NCI-H82 treated with DMSO at 0.1 percent for 48 hours (cell line): ENCODE measurements around the gene CCDC78.
"Not testable (repeated sequence)": the region's sequence is repeated elsewhere in the genome, so short reads cannot be mapped to it uniquely, and the experiment has no call there.

Experiments
- DNase-seq: peaks from one replicate; lab custom pipeline; 2025; ENCODE audit not compliant: unreplicated experiment; lab: John Stamatoyannopoulos, UW

The CCDC78 gene

DNA sequence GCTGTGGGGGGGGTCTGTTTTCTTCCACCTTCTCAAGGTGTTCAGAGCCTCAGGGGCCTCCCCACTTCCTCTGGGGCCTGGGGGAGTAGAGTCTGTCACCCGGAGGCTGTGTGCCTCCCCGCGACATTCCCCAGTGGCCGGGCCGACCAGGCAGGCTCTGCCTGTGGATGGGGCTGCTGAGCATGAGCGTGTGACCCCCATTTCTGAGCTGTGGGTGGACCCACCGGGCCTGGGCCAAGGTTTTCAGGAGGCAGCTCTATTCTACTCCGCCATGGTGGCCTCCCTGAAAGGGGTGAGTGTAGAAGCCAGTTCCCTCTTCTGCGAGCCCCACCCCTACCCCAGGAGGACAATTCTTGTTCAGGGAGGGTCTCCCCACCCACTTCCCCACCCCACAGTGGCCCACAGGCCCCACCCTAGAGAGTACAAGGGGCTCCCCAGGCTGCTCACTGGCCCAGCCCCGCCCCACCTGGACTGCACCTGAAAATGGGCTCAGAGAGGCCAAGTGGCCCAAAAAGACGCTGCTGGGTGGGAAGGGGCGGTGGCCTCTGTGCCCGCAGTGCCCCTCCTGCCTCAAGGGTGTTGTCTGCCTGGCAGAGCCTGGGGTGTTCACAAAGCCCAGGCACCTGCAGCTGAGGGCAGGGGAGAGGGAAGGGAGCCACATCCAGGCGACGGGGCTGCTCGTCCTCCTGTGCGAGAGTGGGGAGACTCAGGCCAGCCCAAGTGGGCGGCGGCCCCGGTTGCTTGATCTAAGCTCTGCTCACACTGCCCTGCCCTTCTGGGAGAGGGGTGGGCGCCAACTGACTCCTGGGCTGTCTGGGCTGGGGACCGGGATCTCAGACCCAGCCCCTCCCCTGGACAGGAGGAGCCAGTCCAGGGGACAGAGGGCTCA lies 35.6 kb upstream of the CCDC78 start:
- no peak for DNase-seq

DNA sequence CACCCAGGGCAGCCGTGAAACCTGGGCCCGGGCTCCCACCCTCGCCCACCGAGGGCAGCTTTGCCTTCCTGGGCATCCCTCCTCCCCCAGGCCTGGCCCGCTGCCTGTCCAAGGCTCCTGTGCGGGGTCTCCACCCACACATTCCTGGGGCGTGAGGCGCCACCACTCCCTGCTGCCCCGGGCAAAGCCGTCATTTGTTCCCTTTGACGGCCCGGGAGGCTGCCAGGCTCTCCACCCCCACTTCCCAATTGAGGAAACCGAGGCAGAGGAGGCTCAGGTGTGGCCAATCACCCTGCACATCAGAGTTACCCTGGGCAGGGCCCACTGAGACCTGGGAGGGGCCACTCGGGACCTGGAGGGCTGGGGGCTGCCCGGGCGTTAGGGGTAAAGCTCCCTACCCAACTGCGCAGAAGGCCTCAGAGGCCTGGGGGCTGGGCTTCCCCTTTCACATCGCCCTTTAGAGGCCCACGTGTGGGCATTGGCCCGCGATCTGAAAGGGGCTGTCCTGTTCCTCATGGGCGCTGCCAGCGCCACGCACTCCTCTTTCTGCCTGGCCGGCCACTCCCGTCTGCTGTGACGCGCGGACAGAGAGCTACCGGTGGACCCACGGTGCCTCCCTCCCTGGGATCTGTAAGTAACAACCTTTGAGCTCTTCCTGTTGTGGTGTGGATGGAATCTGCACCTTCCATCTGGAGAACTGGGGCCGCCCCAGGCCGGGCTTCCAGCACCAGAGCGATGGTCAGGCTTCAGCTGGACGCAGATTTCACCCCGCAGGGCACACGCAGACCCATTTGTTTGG lies 34.5 kb upstream of the CCDC78 start, which contains the start of gene MSLN:
MSLN (plus strand) TSS at position 190 of the 799 bp plus-strand sequence. CDS start 1,947 bp downstream, outside the sequence.
- no peak for DNase-seq

DNA sequence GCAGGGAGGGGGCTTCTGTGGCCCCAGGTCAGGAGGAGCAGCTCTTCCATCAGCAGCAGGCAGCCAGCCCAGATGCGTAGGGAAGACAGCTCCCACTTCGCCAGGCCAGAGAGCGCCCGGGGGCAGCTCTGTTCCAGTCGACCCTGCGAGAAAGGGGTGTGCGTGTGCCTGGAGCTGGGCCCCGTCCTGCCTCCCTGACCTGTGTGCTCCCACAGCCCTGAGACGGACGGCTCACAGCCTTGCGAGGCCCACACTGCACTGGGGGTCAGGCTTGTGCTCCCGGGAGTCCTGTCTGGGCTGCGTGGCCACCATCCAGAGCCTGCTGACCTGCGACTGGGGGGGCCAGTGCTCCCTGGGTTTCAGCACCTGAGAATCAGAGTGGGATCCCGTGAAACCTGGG lies 33.8 kb upstream of the CCDC78 start:
- DNase-seq = no peak

DNA sequence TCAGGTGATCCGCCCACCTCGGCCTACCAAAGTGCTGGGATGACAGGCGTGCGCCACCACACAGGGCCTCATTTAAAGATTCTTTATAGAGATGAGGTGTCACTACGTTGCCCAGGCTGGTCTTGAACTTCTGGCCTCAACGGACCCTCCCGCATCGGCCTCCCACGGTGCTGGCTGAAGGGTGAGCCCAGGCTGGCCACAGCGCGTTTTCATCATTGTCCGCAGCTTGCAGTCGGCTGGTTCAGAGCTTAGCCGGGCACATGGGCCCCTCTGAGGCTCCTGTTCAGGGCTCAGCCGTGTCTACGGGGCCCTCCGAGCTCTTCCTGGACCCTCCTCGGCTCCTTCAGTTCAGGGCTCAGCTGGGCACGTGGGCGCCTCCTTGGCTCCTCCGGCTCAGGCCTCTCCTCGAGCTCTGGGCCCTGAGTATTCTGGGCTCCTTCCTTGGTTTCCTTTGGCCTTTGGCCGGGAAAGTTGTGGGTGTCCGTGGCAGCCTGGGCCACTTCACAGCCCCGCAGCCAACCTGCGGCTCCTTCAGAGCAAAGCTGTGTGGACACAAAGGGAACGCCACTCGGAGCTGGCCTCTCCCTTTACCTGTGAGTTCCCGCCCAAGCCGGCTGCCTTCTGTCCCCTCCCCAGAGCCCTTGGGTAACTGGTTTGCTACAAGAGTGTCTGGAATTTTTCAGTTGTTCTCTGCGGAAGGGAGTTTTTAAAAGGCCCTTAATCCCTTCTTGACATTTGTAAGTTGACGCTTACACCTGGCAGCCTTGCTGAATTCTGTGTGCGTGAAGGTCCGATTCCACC lies 33.1 kb upstream of the CCDC78 start:
- no peak for DNase-seq

DNA sequence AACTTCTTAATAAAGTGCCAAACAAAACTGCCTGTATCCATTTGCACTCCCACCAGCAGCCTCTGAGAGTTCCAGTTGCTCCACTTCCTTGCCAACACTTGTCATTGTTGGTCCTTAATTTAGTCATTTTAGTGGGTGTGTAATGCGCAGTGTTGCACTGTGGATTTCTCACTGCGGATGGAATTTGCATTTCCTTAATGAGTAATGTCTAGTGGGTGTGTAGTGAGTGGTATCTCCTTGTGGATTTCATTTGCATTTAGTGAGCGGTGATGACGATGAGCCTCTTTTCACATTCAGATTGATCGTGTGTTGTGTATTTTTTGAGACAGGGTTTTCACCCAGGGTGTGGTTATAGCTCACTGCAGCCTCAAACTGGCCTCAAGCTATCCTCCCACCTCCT lies 30.2 kb upstream of the CCDC78 start:
- DNase-seq = no peak

DNA sequence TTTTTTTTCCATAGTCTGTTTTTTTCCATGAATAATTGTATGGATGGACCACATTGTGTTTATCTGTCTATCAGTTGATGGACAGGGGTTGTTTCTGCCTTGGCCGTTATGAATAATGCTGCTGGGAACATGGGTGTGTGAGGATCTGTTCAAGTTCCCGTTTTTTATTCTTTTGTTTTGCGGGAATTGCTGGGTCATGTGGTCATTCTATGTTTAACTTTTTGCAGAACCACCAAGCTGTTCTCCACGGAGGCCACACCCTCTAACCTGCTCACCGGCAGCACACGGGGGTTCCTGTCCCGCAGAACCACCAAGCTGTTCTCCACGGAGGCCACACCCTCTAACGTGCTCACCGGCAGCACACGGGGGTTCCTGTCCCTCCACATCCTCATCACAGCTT lies 28.4 kb upstream of the CCDC78 start:
- DNase-seq = no peak

DNA sequence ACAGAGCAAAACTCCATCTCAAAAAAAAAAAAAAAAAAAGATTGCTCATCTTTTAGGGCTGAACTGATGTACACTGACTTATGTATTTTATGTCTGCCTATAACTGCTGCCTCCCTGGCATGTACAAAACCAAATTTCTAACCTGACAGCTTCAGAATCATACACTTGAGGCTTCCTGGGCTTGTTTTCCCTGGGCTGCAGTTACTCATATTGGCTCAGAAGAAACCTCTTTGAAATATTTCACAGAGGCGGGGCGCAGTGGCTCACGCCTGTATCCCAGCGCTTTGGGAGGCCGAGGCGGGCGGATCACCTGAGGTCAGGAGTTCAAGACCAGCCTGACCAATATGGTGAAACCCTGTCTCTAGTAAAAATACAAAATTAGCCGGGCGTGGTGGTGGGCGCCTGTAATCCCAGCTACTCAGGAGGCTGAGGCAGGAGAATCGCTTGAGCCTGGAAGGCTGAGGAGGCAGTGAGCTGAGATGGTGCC lies 27.9 kb upstream of the CCDC78 start:
- not testable (repeated sequence) for DNase-seq

DNA sequence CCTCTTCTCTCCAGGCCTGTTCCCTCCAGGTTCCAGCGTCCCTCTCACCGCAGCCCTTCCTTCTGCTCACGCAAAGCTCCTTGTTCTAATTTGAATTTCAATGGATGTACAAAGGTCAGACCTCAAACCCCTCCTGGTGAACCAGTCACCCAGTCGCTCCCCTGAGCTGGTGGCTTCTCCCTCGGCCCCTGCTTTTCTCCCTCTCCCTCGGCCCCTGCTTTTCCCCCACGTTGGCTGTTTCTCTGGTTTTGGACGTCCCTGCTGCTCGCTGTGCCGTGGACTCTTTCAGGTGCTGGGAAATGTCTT lies 25.7 kb upstream of the CCDC78 start:
- DNase-seq = no peak

DNA sequence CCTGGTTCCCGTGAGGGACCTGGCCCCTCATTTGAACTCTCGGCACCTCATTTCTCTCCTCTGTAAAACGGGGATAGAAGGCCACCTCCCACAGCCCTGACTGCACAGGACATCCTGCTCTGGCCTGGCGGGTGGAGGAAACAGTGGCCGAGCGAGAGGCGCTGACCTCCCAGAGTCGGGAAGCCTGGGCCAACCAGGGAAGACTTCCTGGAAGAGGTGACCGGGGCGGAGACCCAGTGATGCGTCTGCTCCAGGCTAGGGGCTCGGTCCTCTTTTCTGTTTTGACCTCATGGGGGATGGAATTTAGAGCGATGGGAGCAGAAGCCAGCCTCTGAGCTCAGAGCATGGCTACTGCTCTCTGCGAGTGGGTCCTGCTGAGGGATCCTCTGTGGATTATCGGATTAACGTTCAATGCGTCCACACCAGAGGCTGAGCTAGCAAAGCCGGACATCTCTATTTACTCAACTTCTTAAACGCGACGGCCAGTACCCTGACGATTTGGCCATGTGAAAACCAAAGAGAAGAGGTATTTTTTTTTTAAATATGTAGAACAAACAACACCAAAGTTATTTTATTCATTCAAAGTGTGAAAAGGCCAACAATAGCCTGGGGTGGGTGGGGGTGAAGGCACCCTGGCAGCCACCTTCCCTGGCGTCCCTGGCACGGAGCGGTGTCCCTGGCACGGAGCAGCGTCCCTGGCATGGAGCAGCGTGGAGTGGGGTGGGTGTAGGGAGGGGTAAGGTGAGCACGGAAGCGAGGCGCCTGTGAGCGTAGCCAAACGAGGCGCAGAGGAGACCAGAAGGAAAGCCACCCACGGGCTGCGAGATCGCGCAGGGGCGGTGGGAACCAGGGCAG lies 25.1 kb upstream of the CCDC78 start:
- DNase-seq = peak; percentile 18

DNA sequence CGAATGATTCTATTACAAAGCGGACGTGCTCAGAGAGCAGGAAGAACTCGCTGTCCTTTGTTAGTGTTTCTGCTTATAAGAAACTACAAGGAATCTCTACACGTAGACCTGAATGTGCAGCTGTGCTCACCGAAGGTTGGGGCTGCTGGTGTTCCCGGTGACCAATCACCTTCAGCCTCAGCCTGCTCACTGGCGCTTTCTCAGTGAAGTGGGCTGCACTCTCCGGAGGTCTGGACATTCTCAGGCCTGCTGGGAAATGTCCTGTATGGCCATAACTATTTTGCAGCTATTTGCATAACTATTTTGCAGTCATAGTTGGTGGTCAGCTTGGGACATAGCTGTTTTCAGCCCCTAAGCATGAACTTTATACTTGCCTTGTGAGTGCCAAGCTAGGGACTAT lies 24.2 kb upstream of the CCDC78 start:
- DNase-seq = no peak

DNA sequence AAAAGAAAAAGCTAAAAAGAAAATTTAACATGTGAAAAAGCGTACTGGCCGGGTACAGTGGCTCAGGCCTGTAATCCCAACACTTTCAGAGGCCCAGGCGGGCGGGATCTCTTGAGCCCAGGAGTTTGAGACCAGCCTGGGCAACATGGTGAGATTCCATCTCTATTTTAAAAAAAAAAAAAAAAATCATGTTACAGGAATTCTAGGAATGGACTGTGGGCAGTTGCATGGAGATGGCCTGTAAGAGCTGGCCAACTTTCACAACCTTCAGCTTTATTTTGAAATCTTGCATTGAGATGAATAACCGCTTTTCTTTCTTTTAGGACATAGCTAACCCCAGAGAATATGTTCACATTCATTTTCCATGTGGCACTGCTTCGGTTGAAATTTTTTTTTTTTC lies 22.8 kb upstream of the CCDC78 start:
- DNase-seq = no peak

DNA sequence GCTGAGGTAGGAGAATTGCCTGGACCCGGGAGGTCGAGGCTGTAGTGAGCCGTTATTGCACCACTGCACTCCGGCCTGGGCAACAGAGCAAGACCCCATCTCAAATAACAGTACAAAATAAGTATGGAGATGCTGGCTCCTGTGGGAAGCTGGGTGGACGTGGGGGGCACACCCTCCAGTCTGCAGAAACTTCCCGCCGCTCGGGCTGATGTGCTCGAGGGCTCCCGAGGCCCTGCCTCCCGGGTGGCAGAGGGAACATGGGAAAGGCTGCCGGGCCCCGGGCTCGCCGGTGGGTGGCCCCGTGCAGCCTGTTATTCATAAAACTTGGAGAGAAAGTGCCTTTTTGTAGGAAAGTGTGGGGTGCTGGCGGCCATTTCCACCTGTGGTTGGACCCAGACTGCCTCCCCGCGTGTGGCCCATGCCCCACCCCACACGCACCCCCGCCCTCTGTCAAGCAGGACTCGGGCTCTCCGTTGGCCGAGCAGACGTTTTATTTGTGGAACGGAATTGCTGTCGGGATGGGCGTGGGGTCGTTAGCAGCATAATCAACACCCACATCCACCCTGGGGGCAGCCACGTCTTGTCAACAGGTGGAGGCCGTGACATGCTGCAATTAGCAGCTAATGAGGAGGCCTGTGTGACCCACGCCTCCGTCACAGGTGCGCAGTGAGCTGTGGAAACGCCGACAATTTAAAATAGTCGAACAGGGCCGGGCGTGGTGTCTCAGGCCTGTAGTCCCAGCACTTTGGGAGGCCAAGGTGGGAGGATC lies 21.9 kb upstream of the CCDC78 start:
- DNase-seq = no peak

DNA sequence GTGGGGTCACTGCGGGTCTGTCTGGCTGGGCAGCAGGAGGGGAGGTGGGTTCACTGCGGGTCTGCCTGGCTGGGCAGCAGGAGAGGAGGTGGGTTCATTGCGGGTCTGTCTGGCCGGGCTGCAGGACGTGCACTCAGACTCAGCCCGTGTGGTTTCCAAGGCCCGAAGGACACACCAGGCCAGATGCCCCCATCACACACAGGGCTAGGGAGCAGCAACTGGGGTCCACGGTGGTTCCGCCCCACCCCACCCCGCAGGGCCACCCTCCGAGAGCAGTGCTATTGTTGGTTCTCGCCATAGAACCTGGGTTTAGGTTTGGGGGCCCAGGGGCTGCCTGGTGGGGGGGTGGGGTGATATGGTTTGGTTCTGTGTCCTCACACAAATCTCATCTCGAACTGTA lies 20.4 kb upstream of the CCDC78 start:
- no peak for DNase-seq

DNA sequence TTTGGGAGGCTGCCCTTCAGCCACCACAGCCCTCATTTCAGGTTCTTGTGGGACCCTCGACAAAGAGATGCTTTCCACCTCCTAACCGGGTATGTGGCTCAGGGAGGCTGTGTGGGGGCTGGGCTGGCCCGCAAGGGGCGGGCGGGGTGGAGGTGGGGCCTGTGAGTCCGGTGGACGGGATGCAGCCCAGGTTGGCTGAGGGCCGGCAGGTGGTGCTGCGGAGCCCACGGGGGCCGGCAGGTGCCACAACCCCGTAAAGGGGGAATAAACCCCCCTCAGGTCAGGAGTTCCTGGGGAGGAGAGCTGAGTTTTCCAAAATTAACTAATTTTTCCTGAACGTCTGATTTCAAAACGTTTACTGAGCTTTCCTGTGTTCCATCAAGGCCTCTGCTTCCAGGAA lies 19.5 kb upstream of the CCDC78 start:
- DNase-seq = no peak

DNA sequence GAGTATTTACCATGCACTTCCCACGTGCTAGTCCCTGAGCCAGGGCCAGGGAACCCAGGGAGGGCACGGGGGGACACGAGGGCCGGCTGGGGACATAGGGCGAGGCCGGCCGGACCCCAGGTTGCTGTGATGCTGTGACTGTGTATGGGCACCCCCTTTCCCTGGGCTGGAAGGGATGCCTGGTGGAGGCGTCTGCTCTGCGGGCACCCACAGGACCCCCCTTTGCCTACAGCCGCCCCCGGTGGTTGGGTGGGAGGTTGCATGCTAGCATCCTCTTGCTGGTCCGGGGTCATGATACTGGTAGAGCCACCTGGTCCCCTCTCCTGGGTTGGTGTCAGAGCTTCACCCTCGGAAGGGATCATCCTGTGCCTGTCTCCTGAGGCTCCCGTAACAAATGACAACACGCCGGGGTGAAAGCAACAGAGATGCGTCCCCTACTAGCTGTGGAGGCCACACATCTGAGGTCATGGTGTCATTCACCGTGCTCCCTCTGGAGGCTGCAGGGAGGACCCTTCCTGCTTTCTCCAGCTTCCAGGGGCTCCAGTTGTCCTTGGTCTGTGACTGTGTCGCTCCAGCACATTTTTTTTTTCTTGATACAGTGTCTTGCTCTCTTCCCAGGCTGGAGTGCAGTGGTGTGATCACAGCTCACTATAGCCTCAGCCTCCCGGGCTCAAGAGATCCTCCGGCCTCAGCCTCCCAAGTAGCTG lies 17.7 kb upstream of the CCDC78 start:
- no peak for DNase-seq

DNA sequence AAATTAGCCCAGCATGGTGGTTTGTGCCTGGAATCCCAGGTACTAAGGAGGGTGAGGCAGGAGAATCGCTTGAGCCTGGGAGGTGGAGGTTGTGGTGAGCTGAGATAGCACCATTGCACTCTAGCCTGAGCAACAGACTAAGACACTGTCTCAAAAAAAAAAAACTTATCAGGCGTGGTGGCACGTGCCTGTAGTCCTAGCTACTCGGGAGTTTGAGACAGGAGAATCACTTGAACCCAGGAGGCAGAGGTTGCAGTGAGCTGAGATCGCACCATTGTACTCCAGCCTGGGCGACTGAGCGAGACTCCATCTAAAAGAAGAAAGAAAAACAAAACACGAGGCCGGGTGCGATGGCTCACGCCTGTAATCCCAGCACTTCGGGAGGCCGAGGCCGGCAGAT lies 16.7 kb upstream of the CCDC78 start:
- not testable (repeated sequence) for DNase-seq

DNA sequence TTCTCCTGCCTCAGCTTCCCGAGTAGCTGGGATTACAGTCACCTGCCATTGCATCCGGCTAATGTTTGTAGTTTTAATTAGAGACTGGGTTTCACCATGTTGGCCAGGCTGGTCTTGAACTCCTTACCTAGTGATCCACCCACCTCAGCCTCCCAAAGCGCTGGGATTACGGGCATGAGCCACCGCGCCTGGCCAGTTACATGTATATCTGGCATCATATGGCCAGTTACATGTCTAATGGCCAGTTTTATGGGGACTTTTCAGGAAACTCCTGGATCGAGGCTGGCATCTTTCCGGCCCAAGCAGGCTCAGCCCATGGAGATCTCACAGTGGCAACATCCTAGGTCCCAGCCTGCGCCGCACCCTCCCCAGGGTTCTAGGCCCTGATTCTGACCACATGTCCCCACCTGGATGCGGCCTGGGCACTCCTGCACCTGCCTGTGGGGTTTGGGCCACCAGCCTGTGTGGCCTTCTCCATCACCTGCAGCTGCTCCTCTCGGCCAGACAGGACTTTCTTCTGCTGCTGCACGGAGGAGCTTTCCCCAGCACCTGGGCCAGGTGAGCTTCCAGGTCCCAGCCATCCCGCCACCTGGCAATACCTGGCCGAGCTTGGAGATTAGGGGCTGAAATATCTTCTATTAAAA lies 15.9 kb upstream of the CCDC78 start:
- no peak for DNase-seq

DNA sequence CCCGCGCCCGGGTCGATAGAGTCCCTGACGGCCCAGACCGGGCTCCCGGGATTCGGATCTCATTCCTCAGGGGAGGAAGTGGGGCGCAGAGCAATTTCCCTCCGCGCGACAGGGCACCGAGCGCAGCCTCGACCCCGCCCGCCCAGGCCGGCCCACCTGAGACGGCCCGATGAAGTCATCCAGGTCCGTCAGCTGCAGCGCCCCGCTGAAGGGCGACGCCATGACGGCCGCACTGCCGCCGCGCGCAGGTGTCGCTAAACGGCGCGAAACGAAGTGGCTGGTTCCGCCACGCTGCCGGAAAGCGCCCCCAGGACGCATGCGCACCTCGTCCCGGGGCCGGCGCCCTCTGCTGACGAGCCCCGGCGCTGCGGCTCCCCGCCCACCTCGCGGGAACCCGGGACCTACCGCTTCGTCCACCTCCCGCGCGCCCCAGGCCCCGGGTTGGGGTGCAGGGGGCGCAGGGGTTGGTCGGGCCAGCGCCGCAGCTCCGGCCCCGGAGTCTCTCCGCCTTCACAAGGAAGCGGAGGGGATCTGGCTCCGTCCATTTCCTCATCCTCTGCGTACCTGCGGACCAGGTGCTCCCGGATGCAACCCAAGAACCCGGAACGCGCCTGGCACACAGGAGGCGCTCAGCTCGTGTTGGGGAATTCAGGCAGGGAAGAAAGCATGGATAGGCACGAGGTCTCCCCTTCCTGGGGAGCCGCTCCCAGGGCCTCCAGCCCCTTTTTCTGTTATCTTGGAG lies 14.7 kb upstream of the CCDC78 start, which contains the start of gene CIAO3:
CIAO3 (minus strand) TSS at position 234 of the 742 bp plus-strand sequence; CDS start at position 222, 12 bp downstream.
- peak; percentile 16 for DNase-seq
